BJ (cell line): ENCODE results near the gene CALR. TPM values are rescaled to one million over a fixed set of nuclear protein-coding genes. Genes with fewer than 3 reads are reported as not detected.
"Not testable (repeated sequence)": the region's sequence is repeated elsewhere in the genome, so short reads cannot be mapped to it uniquely, and the experiment has no call there.

Experiments
- CTCF ChIA-PET: fragments of 350-600 bp; formaldehyde crosslinking; extraction: SDS; loops from one replicate; lab custom pipeline; 2021; ENCODE audit warnings: antibody characterized with exemption, inconsistent platforms; lab: Yijun Ruan, JAX
- POLR2A ChIA-PET: fragments of 300-600 bp; sonication (Branson Sonifier 250); formaldehyde crosslinking; extraction: SDS; loops from one replicate; lab custom pipeline; 2021; ENCODE audit warnings: antibody characterized with exemption; lab: Charles Lee
- DNase-seq: peaks from one replicate; pipeline ENCODE4 v3.0.0-alpha.2; 2011; ENCODE audit warnings: low read depth
- H3K27me3 ChIP-seq: 2 replicates; pipeline ENCODE4 v1.6.0; 2011; ENCODE audit warnings: low read length; ENCODE audit not compliant: control insufficient read depth, insufficient read depth
- H3K36me3 ChIP-seq: 2 replicates; pipeline ENCODE4 v1.5.1; 2011; ENCODE audit warnings: low read length; ENCODE audit not compliant: control insufficient read depth, insufficient read depth
- H3K4me3 ChIP-seq: 2 replicates; pipeline ENCODE4 v1.5.1; 2011; ENCODE audit warnings: low read depth, mild to moderate bottlenecking, control low read depth, low read length
- CTCF ChIP-seq: IDR thresholded peaks from 2 replicates; pipeline ENCODE4 v1.5.1; 2011; ENCODE audit warnings: low read depth, mild to moderate bottlenecking, control low read depth, inconsistent platforms, low read length, moderate library complexity; ENCODE audit not compliant: insufficient read depth
- polyA minus RNA-seq: library from RNA; depleted of rRNA, polyadenylated mRNA; stranded (reverse); fragments of >200 nt; gene quantifications from 2 replicates; pipeline ENCODE4 v1.2.3, GENCODE V29; 2011; rRNA and poly(A)+ RNA removed
- polyA plus RNA-seq: library from polyadenylated mRNA; depleted of rRNA; stranded (reverse); fragments of >200 nt; gene quantifications from 2 replicates; pipeline ENCODE4 v1.2.3, GENCODE V29; 2011; rRNA removed

CALR gene
- polyA plus RNA-seq (1,647 and 1,829 TPM in 2 replicates), polyA minus RNA-seq (1,087 and 1,794 TPM in 2 replicates)

- peak; percentile 94 for DNase-seq
- TF ChIP-seq CTCF: no peak
- H3K27me3 ChIP-seq: no peaks in the 10 kb centered on the region
- CTCF ChIA-PET: interaction anchor here (1.3 kb wide), 1 partner anchor 27 kb away, joined by 8 read pairs; no protein-coding TSS in a partner anchor
- POLR2A ChIA-PET: interaction anchor here (0.6 kb wide), 1 partner anchor 116 kb away, joined by 3 read pairs; no protein-coding TSS in a partner anchor
- H3K36me3 ChIP-seq: peaks cover 19% of the 10 kb centered on the region
- peak within 1 kb of the TSS; percentile 92 for H3K4me3 ChIP-seq
Observed at GRCh38 chr19:12937927-12938778, at the start of gene CALR. TSS of gene CALR (plus strand) at chr19:12938609. CDS start at chr19:12938680, 71 bp downstream.

GRCh38 chr19:12890299-12890786, 48.1 kb upstream of the CALR start:
- H3K27me3 ChIP-seq, DNase-seq, H3K36me3 ChIP-seq, POLR2A ChIA-PET: not testable (repeated sequence)
- H3K4me3 ChIP-seq: peak overlapping the region; percentile 4; the same call in 1 of the 2 replicates
- CTCF ChIA-PET: interaction anchor here (1.0 to 1.4 kb wide), 3 partner anchors 75 to 132 kb away, joined by 3 to 6 read pairs (median 3); no protein-coding TSS in a partner anchor

- Histone ChIP-seq H3K27me3 (peaks cover 3% of the 10 kb centered on the region), H3K36me3 (peaks cover 1% of the 10 kb centered on the region; the same call in 1 of the 2 replicates), H3K4me3 (peak within 1 kb of the TSS; percentile 98)
- CTCF ChIA-PET: interaction anchor here (0.9 to 1.4 kb wide), 4 partner anchors 43 to 133 kb away, joined by 3 to 6 read pairs (median 3); no protein-coding TSS in a partner anchor
- 0 out of 2 replicates have a peak, but pooled peaks have one; percentile 7 for TF ChIP-seq CTCF
- POLR2A ChIA-PET: interaction anchor here (0.6 to 0.7 kb wide), 3 partner anchors 43 to 112 kb away, joined by 3 read pairs; partner anchors contain the start of genes FARSA and RAD23A
- DNase-seq: peak; percentile 95
Observed at GRCh38 chr19:12890787-12891552, 47.4 kb upstream of the CALR start, which contains the start of gene GCDH. TSS of gene GCDH (plus strand) at chr19:12891160. CDS start at chr19:12891305, 145 bp downstream.

GRCh38 chr19:12891553-12892021, 46.8 kb upstream of the CALR start:
- H3K27me3 ChIP-seq: peaks cover 3% of the 10 kb centered on the region; the same call in 1 of the 2 replicates
- no peak for TF ChIP-seq CTCF
- DNase-seq: no peak
- H3K4me3 ChIP-seq: peak overlapping the region; percentile 98
- peaks cover 4% of the 10 kb centered on the region for H3K36me3 ChIP-seq
- CTCF ChIA-PET: interaction anchor here (0.9 to 1.4 kb wide), 3 partner anchors 44 to 134 kb away, joined by 3 to 6 read pairs (median 3); no protein-coding TSS in a partner anchor
- POLR2A ChIA-PET: interaction anchor here (0.7 kb wide), 1 partner anchor 113 kb away, joined by 3 read pairs; no protein-coding TSS in a partner anchor

- Histone ChIP-seq H3K36me3 (peaks cover 6% of the 10 kb centered on the region), H3K4me3 (no peak overlapping the region), H3K27me3 (no peaks in the 10 kb centered on the region)
- POLR2A ChIA-PET: no interaction called here
- TF ChIP-seq CTCF: no peak
- CTCF ChIA-PET: no interaction called here
- DNase-seq: no peak
Observed at GRCh38 chr19:12893582-12893981, 44.8 kb upstream of the CALR start.
